Pulmonary artery endothelial cell (primary cell): Measurements from ENCODE around the gene ANKRD45. TPM values are rescaled to one million over a fixed set of nuclear protein-coding genes. Genes with fewer than 3 reads are reported as not detected.
"Not testable (repeated sequence)": the region's sequence is repeated elsewhere in the genome, so short reads cannot be mapped to it uniquely, and the experiment has no call there.

Experiments used
- DNase-seq: peaks from one replicate; pipeline ENCODE4 v3.0.0-alpha.2; 2011; ENCODE audit warnings: low read depth, low spot score
- total RNA-seq: library from RNA; depleted of rRNA; stranded (reverse); fragments of >200 nt; gene quantifications from 2 replicates; pipeline ENCODE4 v1.2.3, GENCODE V29; 2014

ANKRD45 gene
- 0.20 and 0.49 TPM in 2 replicates for total RNA-seq

- DNase-seq, result no peak
These were observed at the start of gene ANKRD45 for GRCh38 chr1:173669491-173669941. Gene ANKRD45 (minus strand): TSS chr1:173669851. CDS start chr1:173659418, 10,433 bp downstream.

- DNase-seq, result no peak
These were observed 47.6 kb upstream of the ANKRD45 start for GRCh38 chr1:173717238-173717637.

- DNase-seq, result no peak
These were observed 45.8 kb upstream of the ANKRD45 start for GRCh38 chr1:173715538-173715844.

GRCh38 chr1:173714759-173715537 is 45.3 kb upstream of the ANKRD45 start, which contains the start of gene KLHL20:
Gene KLHL20 (plus strand): TSS chr1:173714981. CDS start chr1:173716044, 1,063 bp downstream.
- DNase-seq, result peak; percentile 68

- no peak for DNase-seq
These were observed 44.7 kb upstream of the ANKRD45 start for GRCh38 chr1:173714441-173714758.

GRCh38 chr1:173708787-173709186 is 39.1 kb upstream of the ANKRD45 start:
- no peak for DNase-seq

GRCh38 chr1:173705117-173705516 is 35.5 kb upstream of the ANKRD45 start:
- no peak for DNase-seq

- DNase-seq, result no peak
These were observed 33.1 kb upstream of the ANKRD45 start for GRCh38 chr1:173702736-173703135.

- DNase-seq, result not testable (repeated sequence)
These were observed 31.6 kb upstream of the ANKRD45 start for GRCh38 chr1:173701299-173701698.

- DNase-seq, result no peak
These were observed 23.6 kb upstream of the ANKRD45 start for GRCh38 chr1:173693238-173693637.

GRCh38 chr1:173688300-173688699 is 18.6 kb upstream of the ANKRD45 start:
- no peak for DNase-seq

GRCh38 chr1:173685121-173685520 is 15.5 kb upstream of the ANKRD45 start:
- not testable (repeated sequence) for DNase-seq

- not testable (repeated sequence) for DNase-seq
These were observed 14.2 kb upstream of the ANKRD45 start for GRCh38 chr1:173683838-173684237.

GRCh38 chr1:173682184-173682583 is 12.5 kb upstream of the ANKRD45 start:
- DNase-seq, result no peak

- DNase-seq, result not testable (repeated sequence)
These were observed 10.5 kb upstream of the ANKRD45 start for GRCh38 chr1:173680152-173680551.

- DNase-seq, result not testable (repeated sequence)
These were observed 4.8 kb upstream of the ANKRD45 start for GRCh38 chr1:173674496-173674895.

- no peak for DNase-seq
These were observed 3.0 kb downstream of the ANKRD45 start for GRCh38 chr1:173666646-173667045.

GRCh38 chr1:173663159-173663558 is 6.5 kb downstream of the ANKRD45 start:
- no peak for DNase-seq

- DNase-seq, result no peak
These were observed 7.9 kb downstream of the ANKRD45 start for GRCh38 chr1:173661763-173662162.

- DNase-seq, result no peak
These were observed 8.4 kb downstream of the ANKRD45 start for GRCh38 chr1:173661271-173661670.

- DNase-seq, result no peak
These were observed 9.3 kb downstream of the ANKRD45 start for GRCh38 chr1:173660306-173660705.

- DNase-seq, result no peak
These were observed 20.6 kb downstream of the ANKRD45 start for GRCh38 chr1:173648880-173649605.

GRCh38 chr1:173646656-173647055 is 23.0 kb downstream of the ANKRD45 start:
- no peak for DNase-seq
